HG02763 (cell line): ENCODE measurements around the gene GEMIN7.

ENCODE experiments used
- ATAC-seq: cut with Tn5 transposase; IDR thresholded peaks from one replicate; pipeline ENCODE4 v1.9.1; 2021; ENCODE audit warnings: mild to moderate bottlenecking, moderate library complexity; ENCODE audit not compliant: unreplicated experiment

GEMIN7 gene

GRCh38 chr19:45082170-45082569 is 3.1 kb downstream of the GEMIN7 start:
- ATAC-seq, result no peak

DNA sequence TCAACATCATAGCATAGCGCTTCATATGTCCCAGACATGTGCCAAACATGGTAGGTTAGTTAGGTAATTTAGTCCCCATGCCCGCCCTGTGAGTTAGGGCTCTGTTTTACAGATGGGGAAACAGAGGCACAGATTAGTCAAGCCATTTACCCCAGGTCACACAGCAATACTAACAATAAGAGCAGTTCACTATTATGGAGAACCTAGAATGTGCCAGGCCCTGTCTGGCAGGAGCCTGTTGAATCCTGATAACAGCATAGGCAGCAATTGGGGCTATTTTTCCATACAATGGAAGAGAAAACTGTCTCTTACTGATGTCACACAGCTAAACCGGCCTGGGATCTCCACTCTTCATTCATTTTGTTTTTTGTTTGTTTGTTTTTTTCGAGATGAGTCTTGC is 7.4 kb downstream of the GEMIN7 start:
- ATAC-seq, result no peak

DNA sequence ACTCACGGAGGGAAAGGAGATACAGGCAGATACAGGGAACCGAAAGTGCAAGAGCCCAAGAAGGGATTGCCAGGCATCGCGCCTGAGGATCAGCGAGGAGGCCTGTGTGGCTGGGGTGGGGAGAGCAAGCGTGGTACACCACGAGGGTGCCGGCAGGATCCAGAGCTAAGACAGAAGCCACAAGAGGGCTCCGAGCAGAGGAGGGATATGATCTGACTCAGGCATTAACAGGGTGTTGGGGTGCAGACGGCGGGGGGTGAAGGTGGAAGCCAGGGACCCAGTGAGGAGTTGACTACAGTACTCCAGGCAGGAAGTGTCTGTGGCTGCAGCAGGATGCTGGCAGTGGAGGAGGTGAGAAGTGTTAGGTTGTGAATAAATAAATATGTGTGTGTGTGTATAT is 8.5 kb downstream of the GEMIN7 start:
- ATAC-seq, result no peak

DNA sequence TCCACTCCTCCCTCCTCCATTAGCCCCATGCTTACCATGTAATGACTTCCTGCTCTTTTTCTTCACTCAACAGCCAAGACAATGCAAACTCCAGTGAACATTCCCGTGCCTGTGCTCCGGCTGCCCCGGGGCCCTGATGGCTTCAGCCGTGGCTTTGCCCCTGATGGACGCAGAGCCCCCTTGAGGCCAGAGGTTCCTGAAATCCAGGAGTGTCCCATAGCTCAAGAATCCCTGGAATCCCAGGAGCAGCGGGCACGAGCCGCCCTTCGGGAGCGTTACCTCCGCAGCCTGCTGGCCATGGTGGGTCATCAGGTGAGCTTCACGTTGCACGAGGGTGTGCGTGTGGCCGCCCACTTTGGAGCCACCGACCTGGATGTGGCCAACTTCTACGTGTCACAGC is 11.0 kb downstream of the GEMIN7 start:
- no peak for ATAC-seq

DNA sequence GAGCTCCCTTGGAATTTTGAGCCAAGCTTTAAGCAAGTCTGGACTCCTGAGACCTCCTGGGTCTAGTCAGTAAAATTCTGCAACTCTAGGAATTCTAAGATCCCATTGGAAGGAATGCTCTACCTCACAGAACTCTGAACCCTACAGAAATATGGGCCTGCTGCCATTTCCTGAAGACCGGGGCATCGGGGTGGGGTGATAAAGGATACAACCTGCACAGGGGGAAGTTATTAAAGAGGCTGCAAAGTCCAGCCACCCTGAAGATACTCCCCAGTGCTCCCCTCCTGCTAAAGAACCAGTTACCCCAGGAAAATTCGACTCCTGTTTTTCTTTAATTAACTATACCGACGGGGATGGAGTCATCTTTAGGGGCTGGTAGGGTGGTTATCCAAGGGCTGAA is 11.5 kb downstream of the GEMIN7 start:
- ATAC-seq, result no peak

- peak; percentile 62 for ATAC-seq
Observed at GRCh38 chr19:45091031-45091923, 12.2 kb downstream of the GEMIN7 start.

DNA sequence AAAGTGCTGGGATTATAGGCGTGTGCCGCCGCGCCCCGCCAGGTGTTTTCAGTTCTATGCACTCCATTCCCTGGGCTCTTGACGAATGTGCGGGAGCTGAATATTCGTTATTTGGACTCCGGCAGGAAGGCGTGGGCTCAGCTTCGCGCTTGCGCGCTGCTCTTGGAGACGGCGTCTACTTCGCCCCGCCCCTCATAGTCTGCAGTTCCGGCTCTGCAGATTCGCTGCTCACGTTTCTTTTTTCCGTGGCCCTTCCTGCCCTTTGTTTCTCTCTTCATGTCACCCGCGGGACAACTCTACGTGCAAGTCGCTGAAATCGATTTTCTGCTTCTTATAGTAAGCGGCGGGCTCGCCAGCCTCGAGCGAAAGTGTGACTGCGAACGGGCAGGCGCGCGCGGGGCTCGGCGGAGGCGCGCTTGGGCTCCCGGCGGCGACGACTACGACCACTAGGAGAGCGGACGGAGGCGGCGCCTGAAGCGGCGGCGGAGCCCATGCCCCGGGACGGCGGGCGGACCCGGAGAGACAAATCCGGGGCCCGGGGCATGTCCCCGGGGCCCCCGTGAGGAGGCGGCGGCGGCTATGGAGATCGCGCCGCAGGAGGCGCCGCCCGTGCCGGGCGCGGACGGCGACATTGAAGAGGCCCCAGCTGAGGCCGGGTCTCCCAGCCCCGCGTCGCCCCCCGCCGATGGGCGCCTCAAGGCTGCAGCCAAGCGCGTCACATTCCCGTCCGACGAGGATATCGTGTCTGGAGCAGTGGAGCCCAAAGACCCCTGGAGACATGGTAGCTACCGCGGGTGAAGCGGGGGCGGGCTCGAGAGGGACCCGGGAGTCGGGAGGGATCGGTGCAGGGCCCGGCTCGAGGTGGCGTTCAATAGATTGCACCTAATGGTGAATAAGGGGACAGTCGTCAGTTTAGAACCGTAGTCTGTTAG is 14.0 kb downstream of the GEMIN7 start, which contains the start of gene PPP1R37:
Gene PPP1R37 (plus strand): TSS at position 433 of the 932 bp plus-strand sequence. CDS start 147 bp downstream, at position 580.
- peak; percentile 57 for ATAC-seq

DNA sequence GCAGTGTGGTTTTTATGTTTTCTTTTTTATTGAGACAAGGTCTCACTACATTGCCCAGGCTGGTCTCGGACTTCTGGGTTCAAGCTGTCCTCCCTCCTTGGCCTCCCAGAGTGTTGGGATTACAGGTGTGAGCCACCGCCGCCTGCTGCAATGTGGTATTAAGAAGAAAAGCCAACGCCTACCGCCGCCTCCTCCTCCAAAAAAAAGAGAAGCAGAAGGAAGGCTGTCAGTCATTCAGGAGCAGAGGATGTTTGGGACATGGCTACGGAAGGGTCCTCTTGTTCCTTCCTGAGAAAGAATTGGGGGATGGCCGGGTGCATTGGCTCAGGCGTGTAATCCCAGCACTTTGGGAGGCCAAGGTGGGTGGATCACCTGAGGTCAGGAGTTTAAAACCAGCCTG is 15.1 kb downstream of the GEMIN7 start:
- no peak for ATAC-seq

DNA sequence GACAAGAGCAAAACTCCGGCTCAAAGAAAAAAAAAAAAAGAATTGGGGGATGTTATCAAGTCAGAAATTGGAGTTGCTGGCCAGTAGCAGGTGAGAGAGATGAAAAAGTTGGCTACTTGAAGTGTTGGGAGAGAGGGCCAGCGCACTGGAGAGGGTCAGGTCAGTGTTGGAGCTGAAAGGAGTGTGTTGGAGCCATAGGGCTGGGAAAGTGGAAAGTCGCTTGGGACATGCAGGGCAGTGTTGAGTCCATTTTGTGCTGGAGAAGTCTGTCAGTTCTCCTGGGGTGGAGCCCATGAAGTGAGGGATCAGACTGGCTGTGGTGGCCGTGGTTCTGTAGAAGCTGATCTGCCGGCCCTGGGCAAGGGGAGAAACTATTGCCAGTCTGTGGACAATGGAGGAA is 15.6 kb downstream of the GEMIN7 start:
- no peak for ATAC-seq

- ATAC-seq, result no peak
Observed at GRCh38 chr19:45095496-45096413, 16.7 kb downstream of the GEMIN7 start.

- no peak for ATAC-seq
Observed at GRCh38 chr19:45096700-45097099, 17.6 kb downstream of the GEMIN7 start.

DNA sequence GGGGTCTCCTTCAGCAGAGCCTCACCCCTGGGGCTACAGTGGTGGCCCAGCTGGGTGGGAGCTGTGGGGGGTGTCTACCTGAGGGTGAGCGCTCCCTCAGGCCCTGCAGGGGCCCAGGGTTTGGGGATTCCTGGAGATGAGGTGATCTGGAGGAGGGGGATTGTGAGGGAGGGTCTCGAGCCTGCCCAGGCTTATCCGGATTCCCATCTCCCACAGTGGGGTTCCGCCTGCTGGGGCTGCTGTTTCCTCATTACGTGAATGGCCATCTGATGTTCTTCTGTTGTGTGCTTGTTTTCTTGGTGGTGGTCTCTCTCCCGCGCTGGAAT is 18.4 kb downstream of the GEMIN7 start:
- no peak for ATAC-seq

- ATAC-seq, result no peak
Observed at GRCh38 chr19:45097776-45098520, 18.9 kb downstream of the GEMIN7 start.

DNA sequence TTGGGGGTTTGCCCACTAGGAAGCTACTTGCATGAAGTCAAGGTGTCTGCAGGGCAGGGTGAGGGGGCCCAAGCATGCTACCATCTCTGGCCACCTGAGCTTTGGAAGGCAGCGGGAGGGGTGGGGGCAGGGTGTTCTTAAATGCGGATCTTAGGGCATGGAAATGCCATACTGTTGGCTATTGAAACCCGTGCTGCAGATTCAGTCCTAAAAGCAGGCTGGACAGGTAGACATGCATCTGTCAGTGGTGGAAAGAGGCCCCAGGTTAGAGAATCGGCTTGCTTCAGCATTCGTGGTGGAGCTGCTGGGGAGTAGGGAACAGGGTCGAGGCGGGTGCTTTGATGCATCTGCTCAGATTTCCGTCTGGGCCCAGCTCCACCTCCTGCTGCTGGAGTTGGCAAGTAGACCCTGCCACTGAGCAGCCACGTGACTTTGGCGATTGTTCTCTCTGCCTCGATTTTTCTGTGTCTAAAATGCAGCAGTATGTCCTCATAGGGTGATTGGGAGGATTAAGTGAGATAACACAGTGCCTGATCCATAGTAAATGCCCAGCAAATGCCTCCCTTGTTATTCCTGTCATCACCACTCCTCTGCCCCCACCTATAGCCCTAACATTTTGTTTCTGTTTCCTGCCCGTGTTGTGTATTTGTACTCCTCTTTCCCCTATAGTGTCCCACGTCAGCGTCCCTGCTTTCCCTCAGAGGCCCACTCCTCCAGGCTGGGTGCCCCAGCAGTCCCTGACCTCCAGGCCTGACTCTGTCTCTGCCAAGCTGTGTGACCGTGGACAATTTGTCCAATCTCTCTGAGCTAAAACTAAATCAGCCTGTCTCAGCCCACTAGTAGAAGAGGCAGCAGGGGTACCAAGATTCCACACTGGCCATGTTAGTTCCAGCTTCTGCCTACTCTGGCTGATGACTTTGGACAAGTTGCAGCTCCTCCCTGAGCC is 19.7 kb downstream of the GEMIN7 start:
- no peak for ATAC-seq

- no peak for ATAC-seq
Observed at GRCh38 chr19:45099467-45100191, 20.6 kb downstream of the GEMIN7 start.

DNA sequence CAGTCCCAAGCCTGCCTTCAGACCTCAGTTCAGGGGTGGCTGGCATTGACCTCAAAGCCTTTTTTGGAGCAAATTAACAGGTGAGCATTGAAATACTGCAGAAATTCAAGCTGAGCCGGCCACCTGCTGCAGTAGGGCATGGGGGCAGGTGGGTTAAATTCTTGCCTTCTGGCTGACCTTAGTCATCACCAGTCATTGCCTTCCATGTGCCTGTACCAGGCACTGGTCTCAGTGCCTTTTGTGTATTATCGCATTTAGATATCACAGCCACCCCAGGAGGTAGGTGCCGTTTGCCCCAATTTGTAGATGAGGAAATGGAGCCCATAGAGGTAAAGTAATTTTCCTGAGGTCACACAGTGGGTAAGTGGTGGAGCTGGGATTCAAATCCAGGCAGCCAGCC is 21.1 kb downstream of the GEMIN7 start:
- ATAC-seq, result no peak

DNA sequence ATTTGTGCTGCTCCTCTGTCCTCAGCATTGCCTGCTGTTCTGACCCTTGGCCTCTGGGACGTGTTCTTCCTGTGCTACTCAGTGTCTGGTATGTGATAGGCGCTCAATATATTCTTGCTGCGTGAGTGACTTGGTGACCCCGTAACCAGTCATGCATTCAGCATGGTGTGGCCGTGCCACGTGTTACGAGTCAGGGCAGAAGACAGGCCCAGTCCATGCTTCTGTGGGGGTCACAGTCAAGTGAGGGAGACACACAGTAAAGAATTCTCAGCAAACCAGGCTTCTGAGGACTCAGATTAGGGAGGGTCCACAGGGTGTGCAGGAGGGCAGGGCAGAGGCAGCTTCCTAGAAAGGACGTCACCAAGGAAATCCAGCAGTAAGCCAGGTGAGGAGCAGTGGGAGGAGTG is 21.8 kb downstream of the GEMIN7 start:
- ATAC-seq, result no peak

DNA sequence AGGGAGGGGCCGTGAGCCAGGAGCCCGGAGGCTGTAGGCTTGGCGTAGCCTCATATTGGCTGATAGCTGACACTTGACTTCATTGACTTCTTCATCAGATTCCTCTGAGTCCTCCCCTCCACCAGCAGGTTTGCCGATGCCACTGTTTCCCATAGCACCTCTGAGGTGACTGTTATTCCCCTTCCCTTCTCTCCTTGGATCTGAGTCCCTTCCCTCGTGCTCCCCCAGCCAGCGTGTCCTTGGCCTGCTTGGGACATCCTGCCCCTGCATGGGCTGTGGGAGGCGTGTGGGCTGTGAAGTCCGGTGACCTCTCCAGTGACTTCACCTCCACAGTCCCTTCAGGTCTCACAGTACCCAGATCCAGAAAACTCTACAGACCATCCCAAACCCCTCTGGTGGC is 22.7 kb downstream of the GEMIN7 start:
- no peak for ATAC-seq
